ENCODE measurements around the gene NCAPG2.

Gene NCAPG2

DNA sequence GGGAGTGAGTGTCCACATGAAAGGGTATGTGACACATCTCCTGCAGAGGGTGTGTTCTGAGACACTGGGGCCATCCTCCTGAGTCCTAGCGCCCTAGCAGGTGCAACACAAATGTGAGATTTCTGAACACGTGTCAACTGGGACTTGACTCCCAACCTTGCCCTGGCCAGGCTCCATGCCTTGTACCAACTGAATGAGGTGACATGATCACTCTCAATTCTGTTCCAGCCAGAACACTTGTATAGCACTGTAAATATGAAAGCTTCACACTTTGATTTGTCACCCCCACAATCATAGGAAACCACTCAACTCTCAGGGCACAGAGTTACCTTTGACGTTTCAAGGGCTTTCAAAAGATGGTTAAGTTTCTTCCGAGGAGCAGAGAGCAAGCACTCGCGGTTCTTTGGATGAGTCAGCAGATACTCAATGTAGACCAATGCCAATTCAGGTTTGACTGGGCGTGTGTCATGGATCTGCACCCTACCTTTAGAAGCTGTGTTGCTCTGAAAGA, 48.6 kb downstream of the NCAPG2 start:
- TF ChIP-seq, protein P1, sequence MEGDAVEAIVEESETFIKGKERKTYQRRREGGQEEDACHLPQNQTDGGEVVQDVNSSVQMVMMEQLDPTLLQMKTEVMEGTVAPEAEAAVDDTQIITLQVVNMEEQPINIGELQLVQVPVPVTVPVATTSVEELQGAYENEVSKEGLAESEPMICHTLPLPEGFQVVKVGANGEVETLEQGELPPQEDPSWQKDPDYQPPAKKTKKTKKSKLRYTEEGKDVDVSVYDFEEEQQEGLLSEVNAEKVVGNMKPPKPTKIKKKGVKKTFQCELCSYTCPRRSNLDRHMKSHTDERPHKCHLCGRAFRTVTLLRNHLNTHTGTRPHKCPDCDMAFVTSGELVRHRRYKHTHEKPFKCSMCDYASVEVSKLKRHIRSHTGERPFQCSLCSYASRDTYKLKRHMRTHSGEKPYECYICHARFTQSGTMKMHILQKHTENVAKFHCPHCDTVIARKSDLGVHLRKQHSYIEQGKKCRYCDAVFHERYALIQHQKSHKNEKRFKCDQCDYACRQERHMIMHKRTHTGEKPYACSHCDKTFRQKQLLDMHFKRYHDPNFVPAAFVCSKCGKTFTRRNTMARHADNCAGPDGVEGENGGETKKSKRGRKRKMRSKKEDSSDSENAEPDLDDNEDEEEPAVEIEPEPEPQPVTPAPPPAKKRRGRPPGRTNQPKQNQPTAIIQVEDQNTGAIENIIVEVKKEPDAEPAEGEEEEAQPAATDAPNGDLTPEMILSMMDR (IDR thresholded peaks at IDR 0.05; ENCODE audit: low read depth, low read length) = no peak
- DNase-seq (ENCODE audit: low read depth, low spot score) = no peak
- in situ Hi-C loops (cut with HindIII; ENCODE audit: low sequenced_read_pairs) = no loop called here
- no peak overlapping the region for H3K4me3 ChIP-seq (ENCODE audit: low read depth, low read length)

DNA sequence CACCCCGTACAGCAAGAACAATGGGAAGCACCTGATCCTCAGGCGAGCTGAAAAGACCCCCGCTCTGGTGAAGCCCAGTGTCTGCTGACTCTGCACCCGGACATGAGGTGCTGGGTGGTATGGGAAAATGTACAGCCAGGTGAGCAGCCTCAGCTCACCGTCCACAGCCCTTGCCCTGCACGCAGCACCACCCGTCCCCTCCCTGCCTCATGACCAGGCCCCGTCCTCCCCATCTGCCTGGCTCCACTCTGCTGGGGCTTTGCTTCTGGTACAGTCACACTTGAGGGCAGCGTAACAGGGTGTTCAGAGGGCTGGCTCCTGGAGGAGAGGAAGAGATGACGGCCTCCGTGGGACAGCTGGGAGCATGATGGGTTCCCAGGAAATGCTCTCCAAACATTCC, 49.1 kb downstream of the NCAPG2 start:
- in situ Hi-C loops (cut with HindIII; ENCODE audit: low sequenced_read_pairs) = no loop called here
- DNase-seq (ENCODE audit: low read depth, low spot score) = no peak
- H3K4me3 ChIP-seq (ENCODE audit: low read depth, low read length) = no peak overlapping the region
- TF ChIP-seq, protein P1 (IDR thresholded peaks at IDR 0.05; ENCODE audit: low read depth, low read length) = no peak

DNA sequence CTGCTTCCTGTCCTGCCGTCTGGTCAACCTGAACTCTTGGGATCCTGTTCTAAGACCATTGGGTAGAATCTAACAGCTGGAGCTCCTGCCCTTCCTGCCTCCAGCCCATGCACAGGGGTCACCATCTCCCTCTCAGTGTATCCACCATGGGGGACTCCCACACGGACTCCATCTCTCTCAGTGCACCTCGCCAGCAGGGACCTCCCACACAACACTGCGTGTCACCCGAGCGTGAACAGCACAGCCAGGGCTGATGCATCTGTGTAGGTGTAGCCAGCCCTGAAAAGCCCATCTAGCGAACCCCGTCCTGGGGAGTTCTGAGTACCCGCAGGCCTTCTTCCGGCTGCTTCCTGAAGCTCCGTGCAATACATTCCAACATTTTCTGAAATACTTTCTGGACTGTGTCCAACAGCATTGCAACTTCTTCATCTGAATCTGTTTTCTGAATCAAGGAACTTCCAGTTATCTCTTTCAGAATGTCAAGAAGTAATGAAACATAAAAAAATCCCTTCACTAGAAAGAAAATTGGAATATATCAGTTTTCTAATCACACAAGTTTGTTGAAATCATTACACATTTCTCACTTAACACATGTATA, 52.5 kb downstream of the NCAPG2 start:
- H3K4me3 ChIP-seq (ENCODE audit: low read depth, low read length) = no peak overlapping the region
- DNase-seq (ENCODE audit: low read depth, low spot score) = no peak
- in situ Hi-C loops (cut with HindIII; ENCODE audit: low sequenced_read_pairs) = no loop called here
- TF ChIP-seq, protein P1 (IDR thresholded peaks at IDR 0.05; ENCODE audit: low read depth, low read length) = no peak

DNA sequence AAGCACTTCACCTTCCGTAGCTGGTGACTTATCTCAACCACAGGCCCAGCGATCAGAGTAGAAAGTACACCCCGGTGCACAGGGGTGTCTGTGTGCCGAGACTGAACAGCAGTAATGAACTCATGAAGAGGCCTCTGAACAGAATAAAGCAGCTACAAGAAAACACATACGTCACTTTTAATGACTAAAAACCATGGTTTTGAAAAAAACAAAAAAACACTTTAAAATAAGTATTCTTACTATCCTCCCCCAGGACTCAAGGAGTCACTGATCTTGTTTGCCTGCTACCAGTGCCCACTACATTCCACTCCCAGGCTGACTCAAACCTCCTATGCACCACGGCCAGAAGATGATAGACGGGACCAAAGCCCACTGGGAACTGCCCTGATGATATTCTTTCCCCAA, 53.8 kb downstream of the NCAPG2 start:
- DNase-seq (ENCODE audit: low read depth, low spot score) = peak; percentile 59
- no peak overlapping the region for H3K4me3 ChIP-seq (ENCODE audit: low read depth, low read length)
- in situ Hi-C loops (cut with HindIII; ENCODE audit: low sequenced_read_pairs) = no loop called here
- TF ChIP-seq, protein P1 (IDR thresholded peaks at IDR 0.05; ENCODE audit: low read depth, low read length) = no peak

GRCh38 chr7:158649279-158649678, 55.3 kb downstream of the NCAPG2 start:
- in situ Hi-C loops (cut with HindIII; ENCODE audit: low sequenced_read_pairs) = no loop called here
- TF ChIP-seq, protein P1 (IDR thresholded peaks at IDR 0.05; ENCODE audit: low read depth, low read length) = no peak
- H3K4me3 ChIP-seq (ENCODE audit: low read depth, low read length) = no peak overlapping the region
- peak; percentile 83 for DNase-seq (ENCODE audit: low read depth, low spot score)

DNA sequence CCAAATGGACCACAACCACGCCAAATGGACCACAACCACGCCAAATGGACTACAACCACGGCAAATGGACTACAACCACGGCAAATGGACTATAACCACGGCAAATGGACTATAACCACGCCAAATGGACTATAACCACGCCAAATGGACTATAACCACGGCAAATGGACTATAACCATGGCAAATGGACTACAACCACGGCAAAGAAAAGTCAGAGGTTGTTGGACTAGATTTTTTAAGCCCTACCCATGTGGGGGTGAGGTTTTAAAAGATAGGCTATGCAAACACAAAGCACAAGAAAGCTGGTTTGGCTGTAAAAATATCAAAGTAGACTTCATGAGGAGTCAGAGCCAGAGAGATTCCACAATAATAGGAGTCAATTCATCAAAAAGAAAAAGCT, 55.8 kb downstream of the NCAPG2 start:
- in situ Hi-C loops (cut with HindIII; ENCODE audit: low sequenced_read_pairs) = no loop called here
- H3K4me3 ChIP-seq (ENCODE audit: low read depth, low read length) = no peak overlapping the region
- no peak for DNase-seq (ENCODE audit: low read depth, low spot score)
- TF ChIP-seq, protein P1 (IDR thresholded peaks at IDR 0.05; ENCODE audit: low read depth, low read length) = no peak
